CD14-positive monocyte (primary cell): ENCODE measurements around the gene MTUS2. TPM values are rescaled to one million over a fixed set of nuclear protein-coding genes. Genes with fewer than 3 reads are reported as not detected.

Source experiments
- DNase-seq, 3 donors: peaks; one replicate each; pipeline ENCODE4 v3.0.0-alpha.2; 2011 to 2022
- H2AFZ ChIP-seq: 2 replicates; pipeline ENCODE4 v1.6.0; 2012; ENCODE audit warnings: mild to moderate bottlenecking, low read depth, low read length, inconsistent platforms; ENCODE audit not compliant: insufficient read depth, poor library complexity, severe bottlenecking
- H3K27ac ChIP-seq, 2 donors: 1 replicate in 1 of 2; 2 replicates in 1 of 2; pipeline ENCODE4 v1.5.1; 2012 to 2013; ENCODE audit warnings: low read length in 2 of 2, control low read depth in 1 of 2, inconsistent platforms in 1 of 2, low read depth in 1 of 2, mild to moderate bottlenecking in 1 of 2
- H3K27me3 ChIP-seq, 2 donors: one replicate each; pipeline versions ENCODE4 v1.6.0 to v1.6.1; 2011 to 2013; ENCODE audit warnings: low read length in 2 of 2; ENCODE audit not compliant: control insufficient read depth in 2 of 2, insufficient read depth in 2 of 2
- H3K36me3 ChIP-seq, 2 donors: replicated peaks in 1 of 2; 1 replicate in 1 of 2; 2 replicates in 1 of 2; pipeline versions ENCODE4 v1.5.1 to v1.6.1; 2012 to 2013; ENCODE audit warnings: low read length in 2 of 2, control low read depth in 1 of 2, inconsistent platforms in 1 of 2, mild to moderate bottlenecking in 1 of 2; ENCODE audit not compliant: insufficient read depth in 2 of 2, control insufficient read depth in 1 of 2
- H3K4me1 ChIP-seq, 2 donors: 1 replicate in 1 of 2; 2 replicates in 1 of 2; pipeline versions ENCODE4 v1.5.1 to v1.6.1; 2012 to 2013; ENCODE audit warnings: low read length in 2 of 2, control low read depth in 1 of 2, inconsistent platforms in 1 of 2, mild to moderate bottlenecking in 1 of 2, moderate library complexity in 1 of 2; ENCODE audit not compliant: insufficient read depth in 2 of 2, control insufficient read depth in 1 of 2
- H3K4me2 ChIP-seq: replicated peaks from 2 replicates; pipeline ENCODE3; 2012; ENCODE audit warnings: low read length, moderate library complexity, mild to moderate bottlenecking; ENCODE audit not compliant: poor library complexity, severe bottlenecking; ENCODE audit errors: extremely low read depth
- H3K4me3 ChIP-seq, 3 experiments: fragments of 200-600 bp in 1 of 3; sonication (generic) in 1 of 3; replicated peaks in 1 of 3; 1 replicate in 2 of 3; 2 replicates in 1 of 3; pipeline ENCODE4 v1.5.1; 2011 to 2013; ENCODE audit warnings: low read length in 3 of 3, mild to moderate bottlenecking in 3 of 3, control low read depth in 2 of 3, low read depth in 2 of 3, inconsistent platforms in 1 of 3, moderate library complexity in 1 of 3
- H3K79me2 ChIP-seq: 2 replicates; pipeline ENCODE4 v1.6.0; 2012; ENCODE audit warnings: mild to moderate bottlenecking, control low read depth, inconsistent platforms, low read length, moderate library complexity; ENCODE audit not compliant: insufficient read depth
- H3K9ac ChIP-seq: 2 replicates; pipeline ENCODE4 v1.6.0; 2017; ENCODE audit warnings: low read length, mild to moderate bottlenecking; ENCODE audit not compliant: insufficient read depth, poor library complexity, severe bottlenecking
- H3K9me3 ChIP-seq, 2 donors: replicated peaks in 1 of 2; 1 replicate in 1 of 2; 2 replicates in 1 of 2; pipeline versions ENCODE4 v1.5.1 to v1.6.1; 2012 to 2013; ENCODE audit warnings: low read length in 2 of 2, control low read depth in 1 of 2; ENCODE audit not compliant: control insufficient read depth in 1 of 2, insufficient read depth in 1 of 2
- H4K20me1 ChIP-seq: 2 replicates; pipeline ENCODE4 v1.6.0; 2012; ENCODE audit warnings: mild to moderate bottlenecking, low read length, control low read depth, moderate library complexity; ENCODE audit not compliant: insufficient read depth
- H3K27ac Mint-ChIP-seq, 7 donors: one replicate each; pipeline ENCODE4 v1.8.0; 2020; ENCODE audit warnings: mild to moderate bottlenecking in 7 of 7, mixed read lengths in 7 of 7, moderate library complexity in 6 of 7, inconsistent platforms in 2 of 7
- H3K27me3 Mint-ChIP-seq, 3 donors: one replicate each; pipeline ENCODE4 v1.8.0; 2021 to 2022; ENCODE audit warnings: low read depth in 3 of 3, mild to moderate bottlenecking in 3 of 3, mixed read lengths in 3 of 3, moderate library complexity in 3 of 3, inconsistent platforms in 1 of 3
- H3K36me3 Mint-ChIP-seq, 2 donors: one replicate each; pipeline ENCODE4 v1.8.0; 2020; ENCODE audit warnings: mixed read lengths in 2 of 2, inconsistent platforms in 1 of 2, mild to moderate bottlenecking in 1 of 2
- H3K4me1 Mint-ChIP-seq: one replicate; pipeline ENCODE4 v1.8.0; 2020; ENCODE audit warnings: mild to moderate bottlenecking, mixed read lengths
- H3K4me3 Mint-ChIP-seq, 2 donors: one replicate each; pipeline ENCODE4 v1.8.0; 2020; ENCODE audit warnings: mild to moderate bottlenecking in 2 of 2, mixed read lengths in 2 of 2, moderate library complexity in 1 of 2
- H3K9me3 Mint-ChIP-seq, 7 donors: one replicate each; pipeline ENCODE4 v1.8.0; 2020 to 2022; ENCODE audit warnings: mixed read lengths in 7 of 7, mild to moderate bottlenecking in 6 of 7, moderate library complexity in 6 of 7, inconsistent platforms in 2 of 7
- CTCF ChIP-seq: fragments of 200-600 bp; IDR thresholded peaks from one replicate; pipeline ENCODE4 v1.8.0; 2022; ENCODE audit warnings: antibody characterized with exemption, mild to moderate bottlenecking
- WGBS: methylation state at CpG from one replicate; pipeline ENCODE4 v1.1.5; 2013; ENCODE audit warnings: missing lambda C conversion rate; ENCODE audit not compliant: insufficient coverage; 5-methylcytosine and 5-hydroxymethylcytosine counted together
- intact Hi-C, 2 donors: fragments of 100-400 bp; cut with micrococcal nuclease; formaldehyde crosslinking; loops; one replicate each; pipeline versions ENCODE4 v1.15.0 to v1.15.1; 2023
- polyA plus RNA-seq, 3 donors: library from polyadenylated mRNA; depleted of rRNA in 1 of 3; unstranded in 2 of 3; stranded (reverse) in 1 of 3; fragments of 300-500 nt in 2 of 3; fragments of >200 nt in 1 of 3; fragmentation: Illumina TruSeq in 2 of 3; gene quantifications; 1 replicate in 2 of 3; 2 replicates in 1 of 3; pipeline ENCODE4 v1.2.3, GENCODE V29; 2012 to 2021

Gene MTUS2
- polyA plus RNA-seq, 3 donors = 0.04 TPM; not detected in 2

GRCh38 chr13:29402166-29402636 lies 582.1 kb downstream of the MTUS2 start:
- H3K79me2 ChIP-seq = no peaks in the 10 kb centered on the region
- H3K27me3 ChIP-seq = no peaks in the 10 kb centered on the region
- no peak overlapping the region for H3K27ac ChIP-seq
- no peak overlapping the region for H3K4me3 ChIP-seq
- DNase-seq = no peak
- H3K4me3 Mint-ChIP-seq = no peak overlapping the region
- H4K20me1 ChIP-seq = no peaks in the 10 kb centered on the region
- no peak overlapping the region for H2AFZ ChIP-seq
- 79% methylated on average over 2 of the region's 5 CpGs for WGBS
- H3K9me3 Mint-ChIP-seq = peaks cover 0 to 5% (median 0%) of the 10 kb centered on the region in 7 donors
- H3K27me3 Mint-ChIP-seq = peaks cover 2 to 11% (median 10%) of the 10 kb centered on the region in 3 donors
- no peaks in the 10 kb centered on the region for H3K36me3 Mint-ChIP-seq
- no peaks in the 10 kb centered on the region for H3K4me1 Mint-ChIP-seq
- intact Hi-C loops = no loop called here
- no peak overlapping the region for H3K4me2 ChIP-seq
- TF ChIP-seq CTCF = no peak
- no peak overlapping the region for H3K27ac Mint-ChIP-seq
- no peaks in the 10 kb centered on the region for H3K36me3 ChIP-seq
- H3K4me1 ChIP-seq = no peaks in the 10 kb centered on the region
- no peak overlapping the region for H3K9ac ChIP-seq
- no peaks in the 10 kb centered on the region for H3K9me3 ChIP-seq

- H3K9me3 ChIP-seq = no peaks in the 10 kb centered on the region
- no peak overlapping the region for H2AFZ ChIP-seq
- H3K27ac ChIP-seq = no peak overlapping the region
- H3K4me2 ChIP-seq = no peak overlapping the region
- H3K36me3 ChIP-seq = no peaks in the 10 kb centered on the region
- H3K9ac ChIP-seq = no peak overlapping the region
- no peak for DNase-seq
- H3K4me3 ChIP-seq = no peak overlapping the region
- H3K9me3 Mint-ChIP-seq = peaks cover 0 to 5% (median 0%) of the 10 kb centered on the region in 7 donors
- no peaks in the 10 kb centered on the region for H3K4me1 ChIP-seq
- H4K20me1 ChIP-seq = no peaks in the 10 kb centered on the region
- H3K4me1 Mint-ChIP-seq = no peaks in the 10 kb centered on the region
- H3K36me3 Mint-ChIP-seq = no peaks in the 10 kb centered on the region
- TF ChIP-seq CTCF = no peak
- H3K27me3 Mint-ChIP-seq = peaks cover 2 to 8% (median 6%) of the 10 kb centered on the region in 3 donors
- H3K27me3 ChIP-seq = no peaks in the 10 kb centered on the region
- intact Hi-C loops = no loop called here
- H3K79me2 ChIP-seq = no peaks in the 10 kb centered on the region
- no peak overlapping the region for H3K4me3 Mint-ChIP-seq
- no peak overlapping the region for H3K27ac Mint-ChIP-seq
- WGBS = no CpG with 5 or more reads among the region's 8 CpGs
Observed at GRCh38 chr13:29405401-29405800, 585.3 kb downstream of the MTUS2 start.
